ENCODE measurements around the gene ZNF497. TPM values are rescaled to one million over a fixed set of nuclear protein-coding genes. Genes with fewer than 3 reads are reported as not detected.

The ZNF497 gene
- total and polyA plus RNA-seq, 2 of the 13 experiments (the other 11 are each of a cell fraction or from before 2014, with no cell fraction given), result 1.5 to 1.9 TPM

- TF ChIP-seq PCBP2 (optimal IDR thresholded peaks at IDR 0.05; ENCODE audit: low read depth, low read length, poor library complexity, severe bottlenecking) (no peak), ATF5 (CRISPR knock-in tag; IDR thresholded peaks at IDR 0.05; ENCODE audit: low read depth) (no peak), ZNF770 (CRISPR knock-in tag; IDR thresholded peaks at IDR 0.05) (0 out of 2 replicates have a peak, but pooled peaks have one; percentile 45), MEF2D (CRISPR knock-in tag; IDR thresholded peaks at IDR 0.05) (peak; percentile 32; the same call in 1 of the 2 replicates), MTA1 (CRISPR knock-in tag; IDR thresholded peaks at IDR 0.05; ENCODE audit: borderline replicate concordance) (peak; percentile 87; the same call in 1 of the 2 replicates), CAMTA2 (CRISPR knock-in tag; IDR thresholded peaks at IDR 0.05; ENCODE audit: borderline replicate concordance) (peak; percentile 97; the same call in 1 of the 2 replicates), ATF7-NPFF (CRISPR knock-in tag; IDR thresholded peaks at IDR 0.05; ENCODE audit: low read depth) (peak; percentile 52; the same call in 1 of the 2 replicates), CBX2 (IDR thresholded peaks at IDR 0.05; ENCODE audit: low read depth, low read length) (no peak), CBX2 (CRISPR knock-in tag; IDR thresholded peaks at IDR 0.05; ENCODE audit: low read depth) (peak; percentile 71; the same call in 1 of the 2 replicates), ZNF260 (CRISPR knock-in tag; IDR thresholded peaks at IDR 0.05; ENCODE audit: borderline replicate concordance, low read depth) (no peak), TOPORS (CRISPR knock-in tag; IDR thresholded peaks at IDR 0.05) (no peak), HIC2 (CRISPR knock-in tag; IDR thresholded peaks at IDR 0.05; ENCODE audit: low read depth) (no peak), ZNF775 (CRISPR knock-in tag; IDR thresholded peaks at IDR 0.05; ENCODE audit: borderline replicate concordance) (no peak), HNF1A (IDR thresholded peaks at IDR 0.05; ENCODE audit: low read depth) (no peak), HNF1A (CRISPR knock-in tag; IDR thresholded peaks at IDR 0.05; ENCODE audit: borderline replicate concordance) (peak; percentile 79; the same call in 1 of the 2 replicates), GZF1 (CRISPR knock-in tag; IDR thresholded peaks at IDR 0.05) (no peak), ZNF597 (CRISPR knock-in tag; IDR thresholded peaks at IDR 0.05) (no peak)
These were observed 18.3 kb upstream of the ZNF497 start, which contains the start of gene ZNF837 (continued) for GRCh38 chr19:58380662-58381459.
